HCT116 (cell line): ENCODE data around the gene SPHK1. TPM values are rescaled to one million over a fixed set of nuclear protein-coding genes. Genes with fewer than 3 reads are reported as not detected.

ENCODE experiments used
- ATAC-seq: fragments of 200-7000 bp; cut with Tn5 transposase; 2 replicates; pipeline ENCODE4 v1.9.1; 2020; ENCODE audit warnings: mild to moderate bottlenecking, moderate library complexity
- BruUV-seq: library from RNA; stranded (reverse); fragments of 400-500 nt; replicated peaks from 2 replicates; lab custom pipeline; 2021; lab: Mats Ljungman, UMichigan
- CTCF ChIA-PET: fragments of 300-600 bp; sonication (Branson Sonifier 250); formaldehyde crosslinking; loops from one replicate; lab custom pipeline; 2021; ENCODE audit warnings: antibody characterized with exemption; lab: Charles Lee
- POLR2A ChIA-PET: fragments of 300-600, 350-600 bp; sonication (Branson Sonifier 250); formaldehyde crosslinking; loops from one replicate; lab custom pipeline; 2021; ENCODE audit warnings: antibody characterized with exemption; lab: Charles Lee
- RAD21 ChIA-PET, 2 experiments: fragments of 300-600 bp; sonication (Branson Sonifier 250); formaldehyde crosslinking; loops; one replicate each; lab custom pipeline; 2023; ENCODE audit warnings: low total read pairs in 2 of 2; ENCODE audit not compliant: uncharacterized antibody in 2 of 2, unreplicated experiment in 2 of 2, low non-redundant PET in 1 of 2; lab: Charles Lee
- DNase-seq: peaks from one replicate; pipeline ENCODE4 v3.0.0-alpha.2; 2010; ENCODE audit warnings: low read depth, low spot score
- H2AFZ ChIP-seq: fragments of 200-600 bp; shearing (Covaris generic), sonication (generic); 2 replicates; pipeline ENCODE4 v1.6.1; 2017; ENCODE audit warnings: low read depth, mixed run types, mixed read lengths, antibody characterized with exemption, low read length; ENCODE audit not compliant: poor library complexity, severe bottlenecking
- H3K27ac ChIP-seq: 2 replicates; pipeline ENCODE4 v1.5.1; 2012; ENCODE audit warnings: low read depth, low read length
- H3K27me3 ChIP-seq: fragments of 200-600 bp; sonication (generic); 2 replicates; pipeline ENCODE4 v1.6.1; 2016; ENCODE audit warnings: mixed run types, low read length, mixed read lengths; ENCODE audit not compliant: insufficient read depth
- H3K36me3 ChIP-seq, 2 experiments: fragments of 200-500 bp in 1 of 2; fragments of 200-600 bp in 1 of 2; sonication (Bioruptor generic) in 1 of 2; sonication (generic) in 1 of 2; 2 replicates each; pipeline versions ENCODE4 v1.5.1 to v1.6.1; 2014 to 2016; ENCODE audit warnings: low read length in 2 of 2, inconsistent platforms in 1 of 2, mixed read lengths in 1 of 2, mixed run types in 1 of 2; ENCODE audit not compliant: insufficient read depth in 2 of 2, control insufficient read depth in 1 of 2
- H3K4me1 ChIP-seq, 2 experiments: fragments of 200-600 bp in 1 of 2; sonication (generic) in 1 of 2; 2 replicates each; pipeline versions ENCODE4 v1.5.1 to v1.6.1; 2012 to 2017; ENCODE audit warnings: low read length in 2 of 2, inconsistent platforms in 1 of 2, mild to moderate bottlenecking in 1 of 2, mixed read lengths in 1 of 2, mixed run types in 1 of 2, moderate library complexity in 1 of 2; ENCODE audit not compliant: insufficient read depth in 2 of 2, control insufficient read depth in 1 of 2
- H3K4me2 ChIP-seq: fragments of 200-600 bp; sonication (generic); 2 replicates; pipeline ENCODE4 v1.6.1; 2017; ENCODE audit warnings: mixed run types, low read length, mixed read lengths
- H3K4me3 ChIP-seq, 2 experiments: fragments of 200-600 bp in 1 of 2; sonication (generic) in 1 of 2; replicated peaks in 1 of 2; 2 replicates each; pipeline ENCODE4 v1.5.1; 2011 to 2016; ENCODE audit warnings: low read length in 2 of 2, control low read depth in 1 of 2, low read depth in 1 of 2, mild to moderate bottlenecking in 1 of 2, mixed read lengths in 1 of 2, mixed run types in 1 of 2
- H3K79me2 ChIP-seq: fragments of 200-600 bp; sonication (generic); 2 replicates; pipeline ENCODE4 v1.6.1; 2017; ENCODE audit warnings: mild to moderate bottlenecking, mixed run types, low read length, moderate library complexity, mixed read lengths; ENCODE audit not compliant: insufficient read depth
- H3K9ac ChIP-seq: fragments of 200-600 bp; sonication (generic); 2 replicates; pipeline ENCODE4 v1.6.1; 2016; ENCODE audit warnings: low read length, mixed read lengths
- H3K9me2 ChIP-seq: fragments of 200-600 bp; sonication (generic), shearing (Covaris generic); 2 replicates; pipeline ENCODE4 v1.6.1; 2017; ENCODE audit warnings: mixed run types, mild to moderate bottlenecking, moderate library complexity; ENCODE audit not compliant: insufficient read depth
- H3K9me3 ChIP-seq, 2 experiments: fragments of 200-500 bp in 1 of 2; fragments of 200-600 bp in 1 of 2; sonication (Bioruptor generic) in 1 of 2; sonication (generic) in 1 of 2; 2 replicates each; pipeline ENCODE4 v1.6.1; 2014 to 2017; ENCODE audit warnings: low read length in 2 of 2, mixed read lengths in 2 of 2, inconsistent platforms in 1 of 2, low read depth in 1 of 2, mild to moderate bottlenecking in 1 of 2, mixed run types in 1 of 2, moderate library complexity in 1 of 2; ENCODE audit not compliant: control insufficient read depth in 1 of 2, insufficient read depth in 1 of 2
- H4K20me1 ChIP-seq: fragments of 200-600 bp; sonication (generic), shearing (Covaris generic); 2 replicates; pipeline ENCODE4 v1.6.1; 2017; ENCODE audit warnings: mixed run types, mild to moderate bottlenecking, moderate library complexity; ENCODE audit not compliant: insufficient read depth
- ATF3 ChIP-seq: IDR thresholded peaks from 2 replicates; pipeline ENCODE4 v1.6.1; 2012
- EGR1 ChIP-seq: IDR thresholded peaks from 2 replicates; pipeline ENCODE4 v1.6.1; 2012; ENCODE audit warnings: low read depth
- EZH2 ChIP-seq: fragments of 200-600 bp; sonication (generic); IDR thresholded peaks from 2 replicates; pipeline ENCODE4 v1.6.1; 2017; ENCODE audit warnings: antibody characterized with exemption, mixed run types
- EZH2phosphoT487 ChIP-seq: fragments of 200-600 bp; IDR thresholded peaks from 2 replicates; pipeline ENCODE4 v1.6.1; 2018; ENCODE audit warnings: antibody characterized with exemption, borderline replicate concordance
- FOSL1 ChIP-seq: IDR thresholded peaks from 2 replicates; pipeline ENCODE4 v1.6.1; 2012; ENCODE audit warnings: low read depth
- JUND ChIP-seq: IDR thresholded peaks from 2 replicates; pipeline ENCODE4 v1.6.1; 2012
- MAX ChIP-seq: IDR thresholded peaks from 2 replicates; pipeline ENCODE4 v1.6.1; 2012
- POLR2AphosphoS5 ChIP-seq: IDR thresholded peaks from 2 replicates; pipeline ENCODE4 v1.6.1; 2011; ENCODE audit warnings: mild to moderate bottlenecking, low read depth, low read length, moderate library complexity
- RAD21 ChIP-seq: IDR thresholded peaks from 2 replicates; pipeline ENCODE4 v1.6.1; 2012; ENCODE audit warnings: low read depth, mild to moderate bottlenecking
- REST ChIP-seq: IDR thresholded peaks from 2 replicates; pipeline ENCODE4 v1.6.1; 2012; ENCODE audit warnings: low read depth
- SIN3A ChIP-seq: IDR thresholded peaks from 2 replicates; pipeline ENCODE4 v1.6.1; 2012; ENCODE audit warnings: low read depth
- SP1 ChIP-seq: IDR thresholded peaks from 2 replicates; pipeline ENCODE4 v1.6.1; 2012; ENCODE audit warnings: low read depth
- SRF ChIP-seq: IDR thresholded peaks from 2 replicates; pipeline ENCODE4 v1.6.1; 2012; ENCODE audit warnings: low read depth
- TCF7L2 ChIP-seq: IDR thresholded peaks from 2 replicates; pipeline ENCODE4 v1.7.0; 2011; ENCODE audit warnings: borderline replicate concordance, inconsistent platforms; ENCODE audit not compliant: insufficient read depth, insufficient read length; ENCODE audit errors: extremely low read depth
- YY1 ChIP-seq: IDR thresholded peaks from 2 replicates; pipeline ENCODE4 v1.6.1; 2011; ENCODE audit warnings: low read length, low read depth, moderate library complexity, mild to moderate bottlenecking; ENCODE audit not compliant: insufficient replicate concordance; ENCODE audit errors: extremely low read depth
- ZBTB33 ChIP-seq: IDR thresholded peaks from 2 replicates; pipeline ENCODE4 v1.6.1; 2011; ENCODE audit warnings: mild to moderate bottlenecking, low read length, moderate library complexity; ENCODE audit not compliant: insufficient replicate concordance; ENCODE audit errors: extremely low read depth
- ZFX ChIP-seq: fragments of 450-650 bp; IDR thresholded peaks from 2 replicates; pipeline ENCODE4 v1.6.1; 2017
- ZNF274 ChIP-seq: fragments of 200-500 bp; sonication (Bioruptor generic); IDR thresholded peaks from 2 replicates; pipeline ENCODE4 v1.6.1; 2014; ENCODE audit warnings: mild to moderate bottlenecking, low read depth, low read length, inconsistent platforms
- intact Hi-C: fragments of 100-400 bp; cut with micrococcal nuclease; formaldehyde crosslinking; loops from 2 replicates; pipeline ENCODE4 v1.10.0; 2022
- total RNA-seq: library from RNA; stranded (reverse); gene quantifications from one replicate; pipeline ENCODE4 v1.2.1, GENCODE V29; 2021; ENCODE audit not compliant: unreplicated experiment

Gene SPHK1
- total RNA-seq, 1 experiment from 2014 or later: 4.6 TPM

- Histone ChIP-seq H3K4me1 (peaks cover 0 to 4% of the 10 kb centered on the region in 2 experiments; a peak in 1 of 4 replicates), H4K20me1 (peaks cover 4% of the 10 kb centered on the region; the same call in 1 of the 2 replicates), H3K27me3 (no peaks in the 10 kb centered on the region), H3K9me3 (no peaks in the 10 kb centered on the region), H3K4me2 (no peak overlapping the region), H3K36me3 (peaks cover 0 to 4% of the 10 kb centered on the region in 2 experiments; a peak in 1 of 4 replicates)
- ATAC-seq: no peak
- no peak for DNase-seq
- CTCF ChIA-PET: interaction anchor here (1.1 kb wide), 1 partner anchor 19 kb away, joined by 5 read pairs; no protein-coding TSS in a partner anchor
- TF ChIP-seq TCF7L2 (no peak), FOSL1 (no peak), JUND (no peak), POLR2AphosphoS5 (no peak), RAD21 (no peak), ZBTB33 (no peak), ATF3 (no peak), EGR1 (no peak), YY1 (no peak), EZH2phosphoT487 (no peak), SIN3A (no peak), SP1 (no peak), EZH2 (no peak), SRF (no peak), ZFX (no peak), MAX (no peak), REST (no peak), ZNF274 (no peak)
- TF ChIP-seq, all 23 proteins: peak for 0
- intact Hi-C loops: no loop called here
- H3K9ac ChIP-seq: no peak overlapping the region
- RAD21 ChIA-PET: no interaction called here
- H3K9me2 ChIP-seq: no peaks in the 10 kb centered on the region
- no peak overlapping the region for H3K4me3 ChIP-seq
- no peak overlapping the region for H3K27ac ChIP-seq
- POLR2A ChIA-PET: no interaction called here
- H3K79me2 ChIP-seq: peaks cover 92% of the 10 kb centered on the region
- BruUV-seq: no TSS peak
- H2AFZ ChIP-seq: no peak overlapping the region
These were observed 32.5 kb downstream of the SPHK1 start for GRCh38 chr17:76416899-76417298.
